Activated T-cell treated with anti-CD3 and anti-CD28 coated beads for 48 hours (primary cell): ENCODE data around the gene RTL1.

Experiments used
- DNase-seq: peaks from one replicate; pipeline ENCODE4 v3.0.0-alpha.2; 2020; ENCODE audit warnings: low read depth

Gene RTL1

DNA sequence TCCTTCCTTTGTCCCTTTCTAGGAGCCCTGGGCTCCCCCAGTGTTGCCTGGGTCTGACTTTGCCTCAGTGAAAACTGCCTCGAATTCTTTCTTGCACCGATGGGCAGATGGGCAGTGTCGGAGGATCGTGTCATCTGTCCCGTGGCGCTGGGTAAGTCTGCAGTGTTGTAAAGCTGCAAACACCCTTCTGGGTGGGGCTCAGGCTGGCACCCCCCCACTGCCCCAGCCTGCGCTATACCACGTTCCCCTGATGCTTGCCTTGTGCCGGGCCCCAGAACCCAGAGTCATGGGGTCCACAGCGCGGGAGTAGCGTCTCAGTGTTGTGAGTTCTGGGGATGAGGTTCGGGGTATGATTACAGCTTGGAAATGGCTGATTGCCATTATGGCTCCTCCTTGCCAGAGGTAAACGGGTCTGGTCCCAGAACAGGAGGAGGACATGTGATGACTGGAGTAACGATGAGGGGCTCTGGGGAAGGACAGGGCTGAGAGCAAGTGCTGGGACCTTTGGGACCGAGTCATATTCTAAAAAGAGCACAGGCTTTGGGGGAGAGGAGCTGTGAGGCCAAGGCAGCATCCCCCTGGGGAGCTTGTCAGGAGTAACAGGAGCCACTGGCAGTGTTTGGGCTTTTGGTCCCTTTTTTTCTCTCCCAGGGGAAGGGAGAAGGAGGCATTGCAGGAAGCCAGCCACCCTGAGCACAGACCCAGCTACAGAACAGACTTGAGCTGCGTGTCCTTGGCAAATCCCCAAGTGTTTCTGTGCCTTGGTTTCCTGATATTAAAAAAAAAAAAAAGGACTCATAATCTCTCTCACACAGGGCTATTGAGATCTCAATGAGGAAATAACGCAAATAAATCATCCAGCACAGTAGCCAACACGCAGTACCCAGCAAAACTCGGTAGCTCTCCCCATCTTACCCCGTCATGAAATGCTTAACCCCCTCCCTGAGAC lies 4.3 kb downstream of the RTL1 start:
- DNase-seq: no peak

DNA sequence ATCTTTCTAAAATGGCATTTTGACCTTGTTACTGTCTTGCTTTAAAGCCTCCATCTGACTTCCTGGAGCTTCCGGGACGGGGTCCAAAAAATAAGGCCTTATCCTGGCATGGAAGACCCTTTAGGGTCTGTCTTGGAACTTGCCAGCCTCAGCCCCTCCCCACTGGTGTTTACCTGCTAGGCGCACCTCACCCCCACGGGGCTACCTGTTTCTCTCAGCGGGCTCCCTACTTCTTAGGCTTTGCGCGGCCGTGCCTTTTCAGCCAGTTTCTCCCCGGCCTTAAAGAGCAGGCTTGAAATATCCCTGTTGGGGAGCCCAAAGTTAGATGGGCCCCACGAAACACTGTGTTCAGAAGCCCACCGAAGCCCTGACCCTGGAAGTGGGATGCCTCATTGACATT lies 5.1 kb downstream of the RTL1 start:
- no peak for DNase-seq

DNA sequence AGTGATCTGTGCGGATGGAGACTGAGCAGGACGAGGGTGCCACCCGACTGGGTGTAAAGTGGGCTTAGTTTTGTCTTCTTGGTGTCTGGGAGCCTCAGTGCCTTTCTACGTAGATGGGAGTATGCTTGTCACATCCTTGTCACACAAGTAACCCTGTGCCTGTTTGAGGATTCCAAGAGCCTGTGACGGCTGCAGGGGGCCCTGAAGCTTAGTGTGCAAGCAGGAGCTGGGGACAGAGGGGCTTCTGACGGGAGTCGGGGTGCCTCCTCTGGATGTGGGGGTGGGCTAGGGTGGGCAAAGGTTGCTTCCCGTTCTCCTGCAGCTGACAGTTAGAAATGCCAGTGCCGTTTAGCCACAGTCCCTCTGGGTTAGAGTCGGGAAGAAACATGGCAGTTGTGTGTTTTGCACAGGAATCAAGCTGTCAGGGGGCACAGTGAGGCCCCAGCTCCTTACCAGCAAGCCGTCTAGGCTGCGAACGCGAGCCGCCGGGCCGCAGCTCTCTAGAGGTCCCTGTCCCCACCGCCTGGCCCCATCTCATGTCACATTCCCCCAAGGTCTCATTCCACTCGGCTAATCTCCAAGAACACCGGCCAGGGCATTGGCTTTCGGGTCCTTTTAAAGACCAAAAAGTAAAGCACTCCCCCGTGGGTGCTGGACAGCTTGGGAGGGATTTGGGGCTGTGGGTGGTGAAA lies 7.0 kb downstream of the RTL1 start:
- DNase-seq: no peak

DNA sequence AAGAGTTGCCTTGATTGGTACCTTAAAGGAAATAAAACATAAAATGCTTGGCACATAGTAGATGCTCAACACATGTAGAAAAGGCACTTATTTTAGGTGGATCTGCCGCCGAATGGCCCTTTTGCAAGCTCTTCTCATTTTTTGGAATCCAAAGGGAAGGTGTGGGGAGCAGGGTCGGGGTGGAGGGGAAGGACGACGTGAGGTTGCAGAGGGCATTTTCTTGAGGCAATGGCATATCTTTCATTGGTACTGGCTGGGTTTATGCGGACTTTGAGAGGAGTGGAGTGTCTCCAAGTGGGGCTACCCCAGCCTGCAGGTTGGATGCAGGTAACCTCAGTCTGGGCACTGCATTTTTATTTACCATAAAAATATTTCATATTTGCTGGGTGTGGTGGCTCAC lies 8.1 kb downstream of the RTL1 start:
- DNase-seq: no peak

DNA sequence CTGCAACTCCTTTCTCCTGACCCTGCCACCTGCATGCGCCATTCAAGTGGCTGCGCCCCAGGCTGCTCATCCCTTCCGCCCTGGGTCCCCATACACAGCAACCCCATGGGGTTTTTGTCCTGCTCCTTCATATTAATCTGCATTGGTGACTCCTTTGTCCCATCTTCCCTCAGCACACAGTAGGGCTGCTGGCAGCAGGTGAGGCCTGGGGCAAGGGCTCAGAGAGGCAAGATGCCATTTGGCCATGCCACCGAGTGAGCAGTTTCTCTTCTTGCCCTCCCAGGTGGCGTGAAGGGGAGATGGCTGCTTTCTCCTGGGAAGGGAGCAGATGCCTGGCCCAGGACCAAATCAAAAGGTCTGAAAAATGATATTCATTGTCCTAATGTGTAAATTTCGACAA lies 9.1 kb downstream of the RTL1 start:
- no peak for DNase-seq

DNA sequence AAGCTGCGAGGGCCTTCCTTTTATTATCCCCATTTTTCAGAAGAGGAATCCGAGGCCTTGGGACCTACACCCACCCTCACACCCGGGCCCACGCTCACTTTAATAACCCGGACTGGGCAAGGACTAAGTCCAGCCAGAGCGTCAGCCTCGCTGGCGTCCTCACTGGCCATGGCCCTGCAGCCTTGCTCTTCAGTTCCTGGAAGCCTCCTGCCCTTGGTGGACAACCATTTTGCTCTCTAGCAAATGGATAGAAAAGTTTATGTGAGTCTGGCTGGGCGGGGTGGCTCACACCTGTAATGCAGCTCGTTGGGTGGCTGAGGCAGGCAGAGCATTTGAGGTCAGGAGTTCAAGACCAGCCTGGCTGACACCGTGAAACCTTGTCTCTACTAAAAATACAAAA lies 9.8 kb downstream of the RTL1 start:
- DNase-seq: no peak

DNA sequence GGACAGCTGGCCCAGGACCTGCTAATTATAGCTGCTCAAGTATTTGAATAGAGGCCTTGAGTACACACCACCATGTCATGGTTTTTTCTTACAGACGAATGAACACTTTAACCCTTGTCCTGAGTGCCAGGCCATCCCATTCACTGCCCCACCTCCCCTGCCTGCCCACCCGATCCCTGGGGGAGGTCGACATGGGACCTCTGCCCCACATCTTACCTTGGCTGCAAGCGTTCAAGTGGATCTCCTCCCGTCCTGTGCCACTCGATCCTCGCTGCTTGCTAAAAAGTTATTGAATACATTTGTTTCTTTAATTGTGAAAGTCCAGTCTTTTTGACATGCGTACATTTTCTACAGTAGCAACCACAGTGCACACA lies 10.3 kb downstream of the RTL1 start:
- DNase-seq: no peak

DNA sequence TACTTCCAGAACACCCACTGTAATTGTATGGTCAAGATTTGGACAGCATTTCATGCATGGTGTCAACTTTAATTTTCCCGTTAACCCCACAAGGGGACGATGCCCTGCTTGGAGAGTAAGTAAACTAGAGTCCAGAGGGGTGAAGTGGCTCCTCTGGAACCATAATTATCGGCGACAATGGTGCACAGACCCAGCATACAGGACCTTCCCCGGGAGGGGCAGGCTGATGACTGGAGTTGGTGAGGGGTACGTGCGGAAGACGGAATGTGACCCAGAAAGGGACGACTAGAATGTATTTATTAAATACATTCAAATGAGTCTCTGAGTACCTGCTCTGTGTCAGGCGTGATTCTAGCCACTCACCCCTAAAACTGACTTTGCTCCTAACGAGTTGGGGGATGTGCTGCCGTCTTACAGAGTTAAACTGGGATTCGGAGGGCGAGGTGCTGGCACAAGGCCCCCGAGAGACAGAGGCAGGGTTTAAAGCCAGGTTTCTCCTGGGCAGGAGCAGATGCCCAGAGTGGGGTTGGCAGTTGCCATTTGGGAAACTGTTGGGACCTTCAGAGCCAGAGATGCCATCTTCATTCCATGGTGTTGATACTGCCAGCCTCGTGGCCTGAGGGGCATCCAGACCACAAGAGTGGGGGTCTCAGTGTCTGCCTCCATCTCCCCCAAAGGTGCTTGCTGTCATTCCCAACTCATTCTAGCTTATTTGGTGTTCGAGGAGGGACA lies 10.9 kb downstream of the RTL1 start:
- DNase-seq: no peak

DNA sequence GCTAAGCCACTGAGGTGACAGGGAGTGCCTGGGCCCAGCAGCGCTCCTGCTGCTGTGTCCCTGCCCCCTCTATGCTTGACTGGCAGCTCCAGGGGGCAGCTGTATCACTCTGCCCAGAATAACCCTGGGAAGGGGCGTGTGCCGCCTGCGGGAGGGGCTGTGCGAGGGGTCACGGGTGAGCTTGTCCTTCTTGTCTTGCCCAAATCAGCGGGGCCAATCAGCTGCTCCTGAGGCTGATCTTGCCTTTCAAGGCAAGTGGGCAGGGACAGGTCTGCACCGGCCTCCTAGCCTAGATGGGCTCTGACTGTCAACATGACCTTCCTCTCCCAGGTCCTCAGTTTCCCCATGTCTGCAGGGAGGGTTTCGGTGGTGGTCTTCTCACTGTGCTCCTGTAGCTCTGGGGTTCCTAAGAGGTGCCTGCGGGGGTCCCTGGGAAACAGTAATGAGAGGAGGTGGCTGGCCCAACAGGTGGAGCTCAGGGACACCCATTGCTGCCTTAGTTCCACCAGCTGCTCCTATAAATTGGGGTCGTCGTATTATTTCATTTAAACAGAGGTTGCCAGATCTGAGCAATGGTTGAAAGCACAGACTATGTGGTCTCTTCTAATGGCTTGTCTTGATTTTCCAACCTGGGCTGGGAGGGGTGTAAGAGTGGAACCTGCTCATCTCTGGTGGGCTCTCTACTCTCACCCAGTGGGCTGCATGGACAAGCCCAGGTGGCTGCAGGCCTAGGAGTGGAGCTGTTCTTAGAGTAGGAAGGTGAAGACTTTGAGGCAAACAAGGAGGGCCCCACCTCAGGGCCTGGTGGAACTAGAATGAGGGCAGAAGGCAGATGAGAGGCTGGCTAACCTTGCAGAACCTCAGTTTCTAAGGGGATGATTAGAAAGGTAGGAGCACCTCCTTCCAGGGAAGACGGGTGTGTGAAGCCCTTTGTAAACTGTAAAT lies 11.7 kb downstream of the RTL1 start:
- DNase-seq: no peak

DNA sequence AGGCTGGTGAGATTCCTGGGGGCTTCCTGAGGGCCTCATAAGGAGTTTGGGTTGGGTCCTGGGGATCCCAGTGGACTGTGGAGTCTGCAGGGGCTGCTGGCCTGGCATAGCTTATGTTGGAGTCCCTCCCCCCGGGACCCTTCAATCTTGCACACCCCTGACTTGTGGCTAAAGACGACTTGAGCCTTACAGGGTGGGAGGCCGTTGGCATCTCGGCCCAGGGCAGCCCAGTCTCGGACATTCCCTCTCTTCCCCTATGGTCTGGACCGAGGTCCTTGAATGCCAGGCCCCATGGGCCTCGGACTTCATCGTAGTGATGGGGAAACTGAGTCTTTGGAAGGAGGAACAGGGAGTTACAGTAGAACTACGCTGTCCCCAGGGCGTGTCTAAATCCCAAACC lies 12.5 kb downstream of the RTL1 start:
- DNase-seq: no peak

DNA sequence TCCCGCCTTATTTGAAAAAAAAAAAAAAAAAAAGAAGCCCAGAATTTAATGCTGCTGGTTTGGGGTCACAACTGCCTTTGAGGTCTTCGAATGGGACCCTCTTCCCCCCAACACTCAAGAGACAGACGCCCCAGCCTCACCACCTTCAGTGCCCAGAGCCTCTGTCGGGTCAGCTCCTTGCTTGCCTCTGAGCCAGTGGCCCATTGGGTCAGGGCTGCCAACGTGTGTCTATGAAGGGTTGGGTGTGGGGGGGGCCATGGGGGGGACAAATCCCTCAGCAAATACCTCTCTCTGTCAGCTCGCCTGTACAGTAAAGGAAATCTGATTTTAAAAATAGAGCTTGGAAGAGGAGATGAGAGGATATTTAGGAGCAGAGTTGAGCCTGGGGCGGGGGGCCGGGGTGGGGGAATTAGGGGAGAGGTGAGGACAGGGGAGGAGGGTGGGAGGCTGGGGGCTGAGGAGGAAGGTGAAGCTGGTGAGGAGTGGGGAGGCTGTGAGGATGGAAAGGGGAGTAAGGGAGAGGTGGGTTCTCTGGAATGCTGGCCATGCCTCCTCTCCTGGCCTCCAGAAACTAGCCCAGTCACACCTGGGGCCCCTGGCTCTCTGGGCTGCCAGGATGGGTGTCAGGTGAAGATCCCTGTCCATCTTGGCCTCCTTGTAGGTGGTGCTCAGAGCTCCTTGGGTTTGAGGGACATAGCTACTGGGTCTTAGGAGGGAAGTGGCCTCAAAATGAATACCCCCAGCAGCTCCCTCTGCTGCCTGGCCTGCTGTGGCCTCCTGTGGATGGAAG lies 13.3 kb downstream of the RTL1 start:
- no peak for DNase-seq

DNA sequence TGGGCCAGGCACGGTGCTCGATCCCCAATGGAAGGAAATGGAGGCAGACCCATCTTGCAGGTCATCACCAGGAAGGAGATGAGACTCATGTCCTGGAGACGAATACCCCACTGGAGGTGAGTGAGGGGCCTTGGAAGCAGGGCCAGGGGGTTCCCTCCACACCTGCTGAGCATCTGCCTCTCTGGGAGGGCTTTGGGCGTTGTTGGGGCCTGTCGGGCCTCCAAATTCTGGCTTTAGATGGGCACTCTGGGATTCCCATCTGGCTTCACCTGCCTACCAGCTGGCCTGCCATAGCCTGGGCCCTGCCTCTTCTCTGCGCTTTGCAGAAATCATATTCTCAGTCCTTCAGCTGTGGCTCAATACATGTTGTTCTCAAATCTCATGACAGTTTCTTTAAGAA lies 13.9 kb downstream of the RTL1 start:
- DNase-seq: no peak

DNA sequence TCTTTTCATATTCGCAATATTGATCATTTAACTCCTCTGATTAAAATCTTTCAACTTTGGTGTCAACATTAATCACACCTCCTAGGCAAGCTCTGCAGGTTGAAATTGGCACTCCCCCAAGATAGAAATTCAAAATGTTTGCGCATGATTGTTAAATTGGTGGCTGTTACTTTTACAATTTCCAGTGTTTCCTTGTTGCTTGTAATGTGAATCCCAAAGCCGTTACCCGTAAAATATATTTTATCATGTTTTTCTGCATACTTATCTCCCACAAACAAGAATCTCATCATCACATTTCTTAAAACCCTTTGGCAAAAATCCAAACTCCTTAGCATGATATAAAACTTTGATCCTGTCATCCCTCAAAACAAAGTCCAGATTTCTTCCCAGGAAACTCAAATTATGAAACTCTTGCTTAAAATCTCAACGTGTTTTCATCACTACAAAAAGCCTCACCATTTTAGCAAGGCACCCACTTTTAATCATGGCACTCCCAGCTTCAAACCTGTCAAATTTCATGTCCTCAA lies 14.7 kb downstream of the RTL1 start:
- DNase-seq: no peak

DNA sequence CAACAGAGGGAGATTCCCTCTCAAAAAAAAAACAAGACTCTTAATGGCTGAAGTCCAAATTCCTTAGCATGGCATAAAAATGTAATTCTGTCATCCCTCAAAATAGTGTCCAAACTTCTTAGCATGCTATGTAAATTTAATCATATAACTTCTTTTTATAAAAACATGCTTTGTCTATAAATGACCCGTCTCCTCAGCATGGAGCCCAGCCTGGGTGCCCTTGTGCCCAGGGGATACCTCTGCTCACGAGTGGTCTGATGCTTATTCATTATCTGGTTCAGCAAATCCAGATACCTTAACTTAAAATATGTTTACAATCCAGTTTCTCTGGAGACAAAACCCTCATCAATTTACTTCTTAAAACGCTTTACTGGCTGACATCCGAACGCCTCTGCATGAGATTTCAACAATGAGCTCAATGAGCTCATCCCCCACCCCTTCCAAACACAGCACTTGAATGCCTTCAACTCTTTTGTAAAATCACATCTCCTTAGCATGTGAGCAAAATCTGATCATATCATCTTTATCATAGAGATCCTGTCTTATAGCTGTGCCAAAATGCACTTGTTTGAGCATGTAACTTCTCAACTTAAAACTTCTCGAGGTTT lies 15.7 kb downstream of the RTL1 start:
- no peak for DNase-seq

DNA sequence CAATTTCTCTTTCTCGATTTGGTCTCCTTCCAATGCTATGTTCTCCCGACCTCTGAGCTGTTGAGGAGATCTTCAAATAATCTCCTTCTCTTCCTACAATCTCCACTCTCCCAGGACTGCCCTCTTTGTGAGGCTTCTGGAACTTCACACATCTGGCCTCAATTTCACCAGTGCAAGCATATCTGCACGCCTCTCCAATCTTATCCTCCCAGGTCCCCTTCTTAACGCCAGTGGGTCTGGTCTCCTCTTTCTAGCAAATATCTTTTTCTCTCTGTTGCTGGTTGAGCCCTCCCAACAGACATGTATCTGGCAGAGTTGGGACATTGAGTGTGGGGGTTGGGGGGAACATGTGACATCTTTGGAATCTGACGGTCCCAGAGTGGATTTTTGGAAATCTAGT lies 17.9 kb downstream of the RTL1 start:
- DNase-seq: no peak

DNA sequence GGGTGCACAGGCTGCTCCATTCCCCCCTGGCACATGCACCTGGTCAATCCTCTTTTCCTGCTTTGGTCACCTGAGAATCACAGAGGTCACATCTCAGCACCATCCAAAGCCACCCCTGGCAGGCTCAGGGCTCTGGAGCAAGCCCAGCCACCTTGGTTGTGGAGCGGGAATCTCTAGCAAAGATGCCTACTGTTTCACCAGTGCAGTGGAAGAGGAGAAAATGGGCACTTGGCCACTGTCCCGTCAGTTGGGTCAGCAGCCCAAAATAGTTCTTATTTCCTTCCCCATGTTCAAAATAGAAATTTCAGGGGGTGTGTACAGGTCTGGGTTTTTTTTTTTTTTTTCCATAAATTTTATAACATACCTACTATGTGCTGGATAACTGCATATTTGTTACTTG lies 18.3 kb downstream of the RTL1 start:
- DNase-seq: no peak

DNA sequence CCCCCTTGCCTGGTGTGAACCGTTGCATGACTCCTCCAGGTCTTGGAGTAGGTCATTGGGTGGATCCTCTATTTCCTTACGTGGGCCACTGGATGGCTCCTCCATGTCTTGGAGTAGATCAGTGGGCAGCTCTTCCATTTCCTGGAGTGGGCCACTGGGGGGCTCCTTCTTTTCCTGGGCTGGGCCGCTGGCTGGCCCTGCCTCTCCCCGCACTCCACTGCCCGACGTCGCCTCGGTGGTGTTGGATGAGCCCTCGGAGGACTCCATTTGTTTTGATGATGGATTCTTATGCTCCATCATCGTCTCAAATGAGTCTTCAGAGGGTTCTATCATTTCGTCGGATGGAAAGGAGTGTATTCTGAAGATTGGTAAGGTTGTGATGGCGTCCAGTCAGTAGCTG lies 19.1 kb downstream of the RTL1 start:
- no peak for DNase-seq

DNA sequence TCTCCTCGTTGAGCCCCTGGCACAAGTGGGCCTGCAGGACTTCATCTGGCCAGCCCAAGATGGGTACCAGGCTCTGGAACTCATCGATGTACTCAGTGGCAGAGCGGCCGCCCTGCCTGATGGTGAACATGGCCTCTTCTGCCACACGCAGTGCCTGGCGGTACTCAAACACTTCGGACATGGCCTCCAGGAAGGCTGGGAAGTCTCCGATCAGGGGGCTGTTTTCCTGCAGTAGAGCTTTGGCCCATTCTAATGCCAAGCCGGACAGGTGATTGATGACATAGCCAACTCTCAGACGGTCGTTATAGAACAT lies 19.8 kb downstream of the RTL1 start:
- no peak for DNase-seq

DNA sequence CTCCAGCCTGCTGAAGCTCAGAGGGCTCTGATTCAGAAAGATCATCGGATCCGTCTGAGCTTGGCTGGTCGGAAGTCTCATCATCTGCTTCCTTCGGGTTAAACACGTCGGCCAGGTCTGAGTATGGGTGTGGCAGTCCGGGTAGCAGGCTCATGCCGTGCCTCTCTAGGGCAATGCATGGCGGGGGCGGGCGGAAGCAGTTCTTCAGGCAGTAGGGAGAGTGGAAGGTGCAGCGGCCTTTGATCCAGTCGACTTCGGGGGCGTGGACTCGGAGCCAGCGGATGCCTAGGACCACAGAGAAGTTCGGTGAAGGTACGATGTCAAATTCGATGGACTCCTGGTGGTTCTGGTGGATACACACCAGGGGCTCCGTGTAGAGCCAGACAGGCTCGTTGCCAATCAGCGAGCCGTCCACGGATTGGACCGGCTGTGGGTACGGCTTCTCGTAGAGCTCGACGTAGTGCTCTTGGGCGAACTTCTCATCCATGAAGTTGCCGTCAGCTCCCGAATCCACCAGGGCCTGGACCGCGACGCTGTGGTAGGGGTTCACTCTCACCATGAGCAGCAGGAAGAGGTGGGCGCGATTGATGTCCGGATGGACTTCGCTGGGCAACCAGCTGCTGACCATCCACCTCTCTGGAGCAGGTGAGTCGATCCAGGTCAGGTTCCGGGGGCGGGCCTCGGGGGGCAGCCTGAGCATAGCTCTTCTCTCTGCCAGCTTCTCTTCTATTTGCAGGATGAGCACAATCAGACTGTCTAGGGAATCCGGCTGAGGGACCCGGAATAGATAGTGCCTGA lies 20.3 kb downstream of the RTL1 start:
- no peak for DNase-seq
